ENCODE data around the gene SPOCK2.

SPOCK2 gene

GRCh38 chr10:72087392-72087968 lies 871 bp downstream of the SPOCK2 start:
- H3K27ac ChIP-seq (ENCODE audit: low read length): no peak overlapping the region
- no peaks in the 10 kb centered on the region for H3K36me3 ChIP-seq (ENCODE audit: control insufficient read depth in 2 of 2, insufficient read depth in 2 of 2, low read length in 2 of 2)
- peaks cover 18% of the 10 kb centered on the region for H3K4me1 ChIP-seq (ENCODE audit: control insufficient read depth, insufficient read depth, low read length)
- H3K27me3 ChIP-seq (ENCODE audit: control insufficient read depth in 1 of 2, insufficient read depth in 2 of 2, low read length in 2 of 2): peaks cover 21 to 36% of the 10 kb centered on the region in 2 donors
- H3K9me3 ChIP-seq (ENCODE audit: control insufficient read depth in 2 of 2, low read length in 2 of 2): no peaks in the 10 kb centered on the region
- no peak overlapping the region for H3K9ac ChIP-seq (ENCODE audit: low read length in 2 of 2)
- H3K4me3 ChIP-seq (ENCODE audit: low read length in 2 of 2): peak overlapping the region; percentile 25 to 69

- no peaks in the 10 kb centered on the region for H3K36me3 ChIP-seq (ENCODE audit: control insufficient read depth in 2 of 2, insufficient read depth in 2 of 2, low read length in 2 of 2)
- H3K9ac ChIP-seq (ENCODE audit: low read length in 2 of 2): no peak overlapping the region
- H3K27ac ChIP-seq (ENCODE audit: low read length): no peak overlapping the region
- peaks cover 18% of the 10 kb centered on the region for H3K4me1 ChIP-seq (ENCODE audit: control insufficient read depth, insufficient read depth, low read length)
- no peaks in the 10 kb centered on the region for H3K9me3 ChIP-seq (ENCODE audit: control insufficient read depth in 2 of 2, low read length in 2 of 2)
- H3K4me3 ChIP-seq (ENCODE audit: low read length in 2 of 2): peak overlapping the region in 1 of 2 donors; percentile 69
- peaks cover 21 to 36% of the 10 kb centered on the region in 2 donors for H3K27me3 ChIP-seq (ENCODE audit: control insufficient read depth in 1 of 2, insufficient read depth in 2 of 2, low read length in 2 of 2)
Observed at GRCh38 chr10:72086466-72087391, 1.6 kb downstream of the SPOCK2 start.

GRCh38 chr10:72085864-72086465 lies 2.4 kb downstream of the SPOCK2 start:
- Histone ChIP-seq H3K4me3 (ENCODE audit: low read length in 2 of 2) (no peak overlapping the region), H3K4me1 (ENCODE audit: control insufficient read depth, insufficient read depth, low read length) (peaks cover 18% of the 10 kb centered on the region), H3K9me3 (ENCODE audit: control insufficient read depth in 2 of 2, low read length in 2 of 2) (no peaks in the 10 kb centered on the region), H3K27me3 (ENCODE audit: control insufficient read depth in 1 of 2, insufficient read depth in 2 of 2, low read length in 2 of 2) (peaks cover 19 to 36% of the 10 kb centered on the region in 2 donors), H3K27ac (ENCODE audit: low read length) (no peak overlapping the region), H3K9ac (ENCODE audit: low read length in 2 of 2) (no peak overlapping the region), H3K36me3 (ENCODE audit: control insufficient read depth in 2 of 2, insufficient read depth in 2 of 2, low read length in 2 of 2) (no peaks in the 10 kb centered on the region)

GRCh38 chr10:72085166-72085565 lies 3.2 kb downstream of the SPOCK2 start:
- peaks cover 18% of the 10 kb centered on the region for H3K4me1 ChIP-seq (ENCODE audit: control insufficient read depth, insufficient read depth, low read length)
- H3K9ac ChIP-seq (ENCODE audit: low read length in 2 of 2): no peak overlapping the region
- no peaks in the 10 kb centered on the region for H3K9me3 ChIP-seq (ENCODE audit: control insufficient read depth in 2 of 2, low read length in 2 of 2)
- no peak overlapping the region for H3K4me3 ChIP-seq (ENCODE audit: low read length in 2 of 2)
- H3K36me3 ChIP-seq (ENCODE audit: control insufficient read depth in 2 of 2, insufficient read depth in 2 of 2, low read length in 2 of 2): no peaks in the 10 kb centered on the region
- peaks cover 17 to 32% of the 10 kb centered on the region in 2 donors for H3K27me3 ChIP-seq (ENCODE audit: control insufficient read depth in 1 of 2, insufficient read depth in 2 of 2, low read length in 2 of 2)
- H3K27ac ChIP-seq (ENCODE audit: low read length): no peak overlapping the region

GRCh38 chr10:72083790-72084459 lies 4.4 kb downstream of the SPOCK2 start:
- H3K4me1 ChIP-seq (ENCODE audit: control insufficient read depth, insufficient read depth, low read length): peaks cover 17% of the 10 kb centered on the region
- H3K36me3 ChIP-seq (ENCODE audit: control insufficient read depth in 2 of 2, insufficient read depth in 2 of 2, low read length in 2 of 2): no peaks in the 10 kb centered on the region
- H3K9me3 ChIP-seq (ENCODE audit: control insufficient read depth in 2 of 2, low read length in 2 of 2): no peaks in the 10 kb centered on the region
- no peak overlapping the region for H3K9ac ChIP-seq (ENCODE audit: low read length in 2 of 2)
- no peak overlapping the region for H3K4me3 ChIP-seq (ENCODE audit: low read length in 2 of 2)
- H3K27me3 ChIP-seq (ENCODE audit: control insufficient read depth in 1 of 2, insufficient read depth in 2 of 2, low read length in 2 of 2): peaks cover 13 to 22% of the 10 kb centered on the region in 2 donors
- H3K27ac ChIP-seq (ENCODE audit: low read length): no peak overlapping the region

- Histone ChIP-seq H3K9me3 (ENCODE audit: control insufficient read depth in 2 of 2, low read length in 2 of 2) (no peaks in the 10 kb centered on the region), H3K4me1 (ENCODE audit: control insufficient read depth, insufficient read depth, low read length) (peaks cover 11% of the 10 kb centered on the region), H3K27me3 (ENCODE audit: control insufficient read depth in 1 of 2, insufficient read depth in 2 of 2, low read length in 2 of 2) (peaks cover 6 to 14% of the 10 kb centered on the region in 2 donors), H3K27ac (ENCODE audit: low read length) (no peak overlapping the region), H3K36me3 (ENCODE audit: control insufficient read depth in 2 of 2, insufficient read depth in 2 of 2, low read length in 2 of 2) (no peaks in the 10 kb centered on the region), H3K9ac (ENCODE audit: low read length in 2 of 2) (no peak overlapping the region), H3K4me3 (ENCODE audit: low read length in 2 of 2) (no peak overlapping the region)
Observed at GRCh38 chr10:72082856-72083789, 5.2 kb downstream of the SPOCK2 start.

GRCh38 chr10:72081772-72082590 lies 6.4 kb downstream of the SPOCK2 start:
- no peak overlapping the region for H3K27ac ChIP-seq (ENCODE audit: low read length)
- no peak overlapping the region for H3K4me3 ChIP-seq (ENCODE audit: low read length in 2 of 2)
- H3K9me3 ChIP-seq (ENCODE audit: control insufficient read depth in 2 of 2, low read length in 2 of 2): no peaks in the 10 kb centered on the region
- no peak overlapping the region for H3K9ac ChIP-seq (ENCODE audit: low read length in 2 of 2)
- peaks cover 2% of the 10 kb centered on the region in 2 donors for H3K27me3 ChIP-seq (ENCODE audit: control insufficient read depth in 1 of 2, insufficient read depth in 2 of 2, low read length in 2 of 2)
- no peaks in the 10 kb centered on the region for H3K4me1 ChIP-seq (ENCODE audit: control insufficient read depth, insufficient read depth, low read length)
- H3K36me3 ChIP-seq (ENCODE audit: control insufficient read depth in 2 of 2, insufficient read depth in 2 of 2, low read length in 2 of 2): no peaks in the 10 kb centered on the region

- H3K4me1 ChIP-seq (ENCODE audit: control insufficient read depth, insufficient read depth, low read length): no peaks in the 10 kb centered on the region
- H3K9ac ChIP-seq (ENCODE audit: low read length in 2 of 2): no peak overlapping the region
- H3K27me3 ChIP-seq (ENCODE audit: control insufficient read depth in 1 of 2, insufficient read depth in 2 of 2, low read length in 2 of 2): no peaks in the 10 kb centered on the region
- no peaks in the 10 kb centered on the region for H3K9me3 ChIP-seq (ENCODE audit: control insufficient read depth in 2 of 2, low read length in 2 of 2)
- no peaks in the 10 kb centered on the region for H3K36me3 ChIP-seq (ENCODE audit: control insufficient read depth in 2 of 2, insufficient read depth in 2 of 2, low read length in 2 of 2)
- no peak overlapping the region for H3K4me3 ChIP-seq (ENCODE audit: low read length in 2 of 2)
- H3K27ac ChIP-seq (ENCODE audit: low read length): no peak overlapping the region
Observed at GRCh38 chr10:72081210-72081609, 7.1 kb downstream of the SPOCK2 start.
